Measurements from ENCODE around the gene ABCC1. TPM values are rescaled to one million over a fixed set of nuclear protein-coding genes. Genes with fewer than 3 reads are reported as not detected.
"Not testable (repeated sequence)": the region's sequence is repeated elsewhere in the genome, so short reads cannot be mapped to it uniquely, and the experiment has no call there.

ABCC1 gene
- total and polyA plus RNA-seq, 4 donors = 12.4 to 41.5 (median 31.3) TPM

- Histone ChIP-seq H3K27ac (ENCODE audit: low read depth in 1 of 2, low read length in 1 of 2) (no peak overlapping the region), H3K36me3 (ENCODE audit: control insufficient read depth in 4 of 4, insufficient read depth in 4 of 4, low read length in 4 of 4) (peaks cover 0 to 25% (median 7%) of the 10 kb centered on the region in 4 donors), H3K9me3 (ENCODE audit: control insufficient read depth in 4 of 4, insufficient read depth in 3 of 4, low read length in 3 of 4) (peaks cover 0 to 1% (median 0%) of the 10 kb centered on the region in 4 donors), H3K4me1 (ENCODE audit: control insufficient read depth in 5 of 5, insufficient read depth in 5 of 5, low read length in 5 of 5) (peaks cover 0 to 17% (median 9%) of the 10 kb centered on the region in 5 donors), H3K9ac (ENCODE audit: insufficient read depth in 1 of 2, low read length in 2 of 2) (no peak overlapping the region), H3K27me3 (ENCODE audit: control insufficient read depth in 3 of 3, insufficient read depth in 3 of 3, low read length in 2 of 3) (no peaks in the 10 kb centered on the region), H3K4me3 (no peak overlapping the region)
- ATAC-seq (ENCODE audit: insufficient read depth, low FRiP score) = no peak
- no peak for TF ChIP-seq CTCF (IDR thresholded peaks at IDR 0.05; ENCODE audit: control extremely low read depth, extremely low read depth)
- 43 to 54% methylated on average over 8 of the region's 8 CpGs for WGBS, 2 donors
- no peak for DNase-seq
These were observed 151.2 kb downstream of the ABCC1 start for GRCh38 chr16:16100631-16101030.

- H3K4me3 ChIP-seq = no peak overlapping the region
- peaks cover 0 to 8% (median 2%) of the 10 kb centered on the region in 5 donors for H3K4me1 ChIP-seq (ENCODE audit: control insufficient read depth in 5 of 5, insufficient read depth in 5 of 5, low read length in 5 of 5)
- H3K9me3 ChIP-seq (ENCODE audit: control insufficient read depth in 4 of 4, insufficient read depth in 3 of 4, low read length in 3 of 4) = peaks cover 0 to 1% (median 0%) of the 10 kb centered on the region in 4 donors
- DNase-seq (no peak), ATAC-seq (ENCODE audit: insufficient read depth, low FRiP score) (no peak)
- no peak overlapping the region for H3K9ac ChIP-seq (ENCODE audit: insufficient read depth in 1 of 2, low read length in 2 of 2)
- no peaks in the 10 kb centered on the region for H3K27me3 ChIP-seq (ENCODE audit: control insufficient read depth in 3 of 3, insufficient read depth in 3 of 3, low read length in 2 of 3)
- peaks cover 0 to 25% (median 7%) of the 10 kb centered on the region in 4 donors for H3K36me3 ChIP-seq (ENCODE audit: control insufficient read depth in 4 of 4, insufficient read depth in 4 of 4, low read length in 4 of 4)
- peak overlapping the region in 1 of 2 donors; percentile 4 for H3K27ac ChIP-seq (ENCODE audit: low read depth in 1 of 2, low read length in 1 of 2)
- TF ChIP-seq CTCF (IDR thresholded peaks at IDR 0.05; ENCODE audit: control extremely low read depth, extremely low read depth) = no peak
- WGBS, 2 donors = 63 to 68% methylated on average over 5 of the region's 5 CpGs
These were observed 152.2 kb downstream of the ABCC1 start for GRCh38 chr16:16101585-16101984.

GRCh38 chr16:16102738-16103137 lies 153.3 kb downstream of the ABCC1 start:
- no peaks in the 10 kb centered on the region for H3K27me3 ChIP-seq (ENCODE audit: control insufficient read depth in 3 of 3, insufficient read depth in 3 of 3, low read length in 2 of 3)
- H3K27ac ChIP-seq (ENCODE audit: low read depth in 1 of 2, low read length in 1 of 2) = no peak overlapping the region
- no peak overlapping the region for H3K4me3 ChIP-seq
- peaks cover 0 to 1% (median 0%) of the 10 kb centered on the region in 4 donors for H3K9me3 ChIP-seq (ENCODE audit: control insufficient read depth in 4 of 4, insufficient read depth in 3 of 4, low read length in 3 of 4)
- no peak for TF ChIP-seq CTCF (IDR thresholded peaks at IDR 0.05; ENCODE audit: control extremely low read depth, extremely low read depth)
- no peaks in the 10 kb centered on the region for H3K4me1 ChIP-seq (ENCODE audit: control insufficient read depth in 5 of 5, insufficient read depth in 5 of 5, low read length in 5 of 5)
- DNase-seq = no peak
- no peak for ATAC-seq (ENCODE audit: insufficient read depth, low FRiP score)
- H3K36me3 ChIP-seq (ENCODE audit: control insufficient read depth in 4 of 4, insufficient read depth in 4 of 4, low read length in 4 of 4) = peaks cover 0 to 29% (median 5%) of the 10 kb centered on the region in 4 donors
- no peak overlapping the region for H3K9ac ChIP-seq (ENCODE audit: insufficient read depth in 1 of 2, low read length in 2 of 2)
- 91 to 95% methylated on average over 4 of the region's 4 CpGs for WGBS, 2 donors

GRCh38 chr16:16104132-16104803 lies 154.9 kb downstream of the ABCC1 start:
- H3K4me3 ChIP-seq; H3K4me1 ChIP-seq (ENCODE audit: control insufficient read depth in 5 of 5, insufficient read depth in 5 of 5, low read length in 5 of 5); ATAC-seq (ENCODE audit: insufficient read depth, low FRiP score); H3K9me3 ChIP-seq (ENCODE audit: control insufficient read depth in 4 of 4, insufficient read depth in 3 of 4, low read length in 3 of 4); H3K27ac ChIP-seq (ENCODE audit: low read depth in 1 of 2, low read length in 1 of 2); H3K9ac ChIP-seq (ENCODE audit: insufficient read depth in 1 of 2, low read length in 2 of 2); DNase-seq; H3K27me3 ChIP-seq (ENCODE audit: control insufficient read depth in 3 of 3, insufficient read depth in 3 of 3, low read length in 2 of 3): not testable (repeated sequence)
- peaks cover 0 to 31% (median 6%) of the 10 kb centered on the region in 4 donors for H3K36me3 ChIP-seq (ENCODE audit: control insufficient read depth in 4 of 4, insufficient read depth in 4 of 4, low read length in 4 of 4)
- WGBS, 2 donors = 91 to 96% methylated on average over 16 of the region's 16 CpGs

GRCh38 chr16:16104804-16105141 lies 155.4 kb downstream of the ABCC1 start:
- H3K36me3 ChIP-seq (ENCODE audit: control insufficient read depth in 4 of 4, insufficient read depth in 4 of 4, low read length in 4 of 4) = peaks cover 0 to 32% (median 7%) of the 10 kb centered on the region in 4 donors
- H3K9me3 ChIP-seq (ENCODE audit: control insufficient read depth in 4 of 4, insufficient read depth in 3 of 4, low read length in 3 of 4); H3K27me3 ChIP-seq (ENCODE audit: control insufficient read depth in 3 of 3, insufficient read depth in 3 of 3, low read length in 2 of 3); H3K9ac ChIP-seq (ENCODE audit: insufficient read depth in 1 of 2, low read length in 2 of 2); H3K4me3 ChIP-seq; H3K27ac ChIP-seq (ENCODE audit: low read depth in 1 of 2, low read length in 1 of 2); DNase-seq; ATAC-seq (ENCODE audit: insufficient read depth, low FRiP score); H3K4me1 ChIP-seq (ENCODE audit: control insufficient read depth in 5 of 5, insufficient read depth in 5 of 5, low read length in 5 of 5): not testable (repeated sequence)
- WGBS, 2 donors = 96% methylated on average over 21 of the region's 21 CpGs

All from lung (tissue), 12 donors.